Gastrocnemius medialis (tissue), 4 donors: ENCODE measurements around the gene ITGB7. TPM values are rescaled to one million over a fixed set of nuclear protein-coding genes. Genes with fewer than 3 reads are reported as not detected.

ENCODE experiments used
- ATAC-seq, 2 donors: fragments of 150-250 bp; one replicate each; pipeline ENCODE4 v1.9.1; 2016
- DNase-seq, 2 donors: peaks; one replicate each; pipeline ENCODE4 v3.0.0-alpha.2; 2019
- H3K27ac ChIP-seq, 4 donors: fragments of 200-600 bp; sonication (generic); 1 replicate in 1 of 4; 2 replicates in 3 of 4; pipeline ENCODE4 v1.5.1; 2016 to 2018; ENCODE audit warnings: mild to moderate bottlenecking in 2 of 4, moderate library complexity in 1 of 4
- H3K27me3 ChIP-seq, 3 donors: fragments of 200-600 bp; sonication (generic) in 2 of 3; 1 replicate in 1 of 3; 2 replicates in 2 of 3; pipeline versions ENCODE4 v1.5.1 to v1.6.0; 2016 to 2019; ENCODE audit warnings: mild to moderate bottlenecking in 1 of 3, moderate library complexity in 1 of 3
- H3K36me3 ChIP-seq, 2 donors: fragments of 200-600 bp; sonication (generic) in 1 of 2; one replicate each; pipeline ENCODE4 v1.5.1; 2017 to 2018
- H3K4me1 ChIP-seq, 2 donors: fragments of 200-600 bp; sonication (generic) in 1 of 2; one replicate each; pipeline ENCODE4 v1.5.1; 2016 to 2017; ENCODE audit warnings: mild to moderate bottlenecking in 2 of 2
- H3K4me3 ChIP-seq, 4 donors: fragments of 200-600 bp; sonication (generic) in 3 of 4; 1 replicate in 1 of 4; 2 replicates in 3 of 4; pipeline ENCODE4 v1.5.1; 2016 to 2019; ENCODE audit warnings: mild to moderate bottlenecking in 2 of 4
- H3K9me3 ChIP-seq, 3 donors: fragments of 200-600 bp; sonication (generic) in 2 of 3; 1 replicate in 1 of 3; 2 replicates in 2 of 3; pipeline ENCODE4 v1.5.1; 2016 to 2019
- POLR2A ChIP-seq, 2 donors: fragments of 450-650 bp; IDR thresholded peaks; one replicate each; pipeline ENCODE4 v1.6.1; 2017; ENCODE audit warnings: antibody characterized with exemption in 2 of 2, mild to moderate bottlenecking in 2 of 2, moderate library complexity in 2 of 2
- in situ Hi-C, 4 donors: fragments of 200-750 bp; cut with MboI; loops; one replicate each; pipeline versions ENCODE4 v1.15.0 to v1.8.0; 2017; ENCODE audit warnings: low sequenced_read_pairs in 4 of 4
- intact Hi-C: fragments of 100-400 bp; cut with DNase I; formaldehyde crosslinking; loops from one replicate; pipeline ENCODE4 v1.15.1; 2023; ENCODE audit warnings: low total_unique reads
- total RNA-seq, 4 donors: library from RNA; depleted of rRNA; stranded (reverse); fragments of >200 nt; gene quantifications; one replicate each; pipeline versions ENCODE4 v1.1.0 to v1.2.3, GENCODE V29; 2016
- TF ChIP-seq, protein P1 (sequence below), 5 experiments: fragments of 450-650 bp in 3 of 5; fragments of 200-600 bp in 2 of 5; sonication (generic) in 2 of 5; IDR thresholded peaks in 4 of 5; conservative IDR thresholded peaks in 1 of 5; 1 replicate in 4 of 5; 2 replicates in 1 of 5; pipeline ENCODE4 v1.5.1; 2016 to 2019; ENCODE audit warnings: antibody characterized with exemption in 5 of 5, mild to moderate bottlenecking in 3 of 5, moderate library complexity in 3 of 5

ITGB7 gene
- total RNA-seq, 4 donors from 2014 or later = 0.73 to 0.81 TPM; not detected in 2

DNA sequence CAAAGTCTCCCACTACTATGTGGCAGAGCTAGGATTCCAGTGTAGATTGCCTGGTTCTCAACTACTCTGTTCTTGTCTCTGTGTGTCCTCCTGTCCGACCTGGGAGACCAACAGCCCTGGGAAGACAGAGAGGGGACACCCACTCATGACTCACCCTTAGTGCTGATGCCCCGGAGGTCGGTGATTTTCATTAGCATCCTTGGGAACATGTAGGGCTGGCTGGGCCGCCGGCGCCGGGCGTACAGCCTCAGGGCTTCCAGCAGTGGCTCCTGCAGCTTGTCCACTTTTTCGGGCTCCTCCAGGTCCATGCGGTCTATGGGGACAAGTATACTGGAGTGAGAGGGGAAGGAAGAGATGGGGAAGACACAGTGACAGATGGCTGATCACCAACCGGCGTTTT lies 5.9 kb upstream of the ITGB7 start:
- H3K27me3 ChIP-seq = no peaks in the 10 kb centered on the region
- H3K27ac ChIP-seq = no peak overlapping the region
- intact Hi-C loops = loop anchor here (1.0 to 2.0 kb wide), 6 partner anchors 38 to 132 kb away; partner anchors contain the start of genes AAAS, ESPL1 and PFDN5
- H3K4me1 ChIP-seq = peaks cover 28 to 41% of the 10 kb centered on the region in 2 donors
- H3K36me3 ChIP-seq = peaks cover 0 to 11% of the 10 kb centered on the region in 2 donors
- ATAC-seq (no peak), DNase-seq (no peak)
- no peaks in the 10 kb centered on the region for H3K9me3 ChIP-seq
- H3K4me3 ChIP-seq = no peak overlapping the region
- TF ChIP-seq, protein P1, sequence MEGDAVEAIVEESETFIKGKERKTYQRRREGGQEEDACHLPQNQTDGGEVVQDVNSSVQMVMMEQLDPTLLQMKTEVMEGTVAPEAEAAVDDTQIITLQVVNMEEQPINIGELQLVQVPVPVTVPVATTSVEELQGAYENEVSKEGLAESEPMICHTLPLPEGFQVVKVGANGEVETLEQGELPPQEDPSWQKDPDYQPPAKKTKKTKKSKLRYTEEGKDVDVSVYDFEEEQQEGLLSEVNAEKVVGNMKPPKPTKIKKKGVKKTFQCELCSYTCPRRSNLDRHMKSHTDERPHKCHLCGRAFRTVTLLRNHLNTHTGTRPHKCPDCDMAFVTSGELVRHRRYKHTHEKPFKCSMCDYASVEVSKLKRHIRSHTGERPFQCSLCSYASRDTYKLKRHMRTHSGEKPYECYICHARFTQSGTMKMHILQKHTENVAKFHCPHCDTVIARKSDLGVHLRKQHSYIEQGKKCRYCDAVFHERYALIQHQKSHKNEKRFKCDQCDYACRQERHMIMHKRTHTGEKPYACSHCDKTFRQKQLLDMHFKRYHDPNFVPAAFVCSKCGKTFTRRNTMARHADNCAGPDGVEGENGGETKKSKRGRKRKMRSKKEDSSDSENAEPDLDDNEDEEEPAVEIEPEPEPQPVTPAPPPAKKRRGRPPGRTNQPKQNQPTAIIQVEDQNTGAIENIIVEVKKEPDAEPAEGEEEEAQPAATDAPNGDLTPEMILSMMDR (IDR thresholded peaks at IDR 0.05 in 4 of 5, conservative IDR thresholded peaks at IDR 0.05 in 1 of 5) = no peak
- no peak for TF ChIP-seq POLR2A (IDR thresholded peaks at IDR 0.05)
- in situ Hi-C loops = loop anchor here (5.0 to 10.0 kb wide), 4 partner anchors 69 to 132 kb away; no protein-coding TSS in a partner anchor

DNA sequence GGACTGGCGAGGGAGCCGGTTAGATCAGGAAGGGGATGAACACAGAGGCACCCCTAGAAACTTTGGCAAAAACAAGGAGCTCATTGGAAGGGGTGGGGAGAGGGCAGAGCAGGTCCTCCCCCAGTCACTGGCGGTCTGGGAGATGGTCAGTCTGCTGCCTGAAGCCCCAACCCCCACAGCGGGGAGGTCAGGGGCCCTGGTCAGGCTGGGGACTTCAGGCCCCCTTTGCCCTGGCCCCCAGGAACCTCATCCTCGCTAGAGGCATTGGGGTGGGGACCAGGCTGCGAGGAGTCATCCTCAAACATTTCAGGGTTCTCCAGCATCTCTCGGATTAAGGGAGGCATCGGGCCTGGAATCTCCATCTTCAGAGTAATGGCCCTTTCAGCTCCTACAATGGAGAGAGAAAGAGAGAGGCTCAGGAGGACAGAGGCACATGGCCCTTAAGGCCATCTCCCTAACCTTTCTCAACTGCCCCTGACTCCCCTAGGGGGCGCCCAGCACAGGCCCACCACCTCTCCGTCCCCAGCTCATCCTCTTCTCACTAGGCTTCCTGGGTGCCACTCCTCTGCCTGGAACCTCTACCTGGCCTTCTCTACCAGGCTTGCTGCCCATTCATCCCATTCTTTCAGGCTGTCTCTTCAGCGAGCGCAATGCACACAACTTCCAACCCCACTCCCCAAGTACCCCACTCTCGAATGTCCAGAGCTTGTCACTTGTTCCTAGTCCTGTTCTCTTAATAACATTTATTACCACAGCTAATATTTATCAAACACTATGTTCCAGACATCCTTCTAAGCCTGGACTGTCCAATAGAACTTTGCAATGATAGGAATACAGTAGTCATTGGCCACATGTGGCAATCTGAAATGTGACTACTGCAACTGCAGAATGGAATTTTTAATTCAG lies 4.7 kb upstream of the ITGB7 start:
- peaks cover 16 to 29% of the 10 kb centered on the region in 2 donors for H3K4me1 ChIP-seq
- no peaks in the 10 kb centered on the region for H3K9me3 ChIP-seq
- TF ChIP-seq POLR2A (IDR thresholded peaks at IDR 0.05) = no peak
- TF ChIP-seq, protein P1 (IDR thresholded peaks at IDR 0.05 in 4 of 5, conservative IDR thresholded peaks at IDR 0.05 in 1 of 5) = no peak
- H3K36me3 ChIP-seq = peaks cover 0 to 11% of the 10 kb centered on the region in 2 donors
- DNase-seq (no peak), ATAC-seq (no peak)
- in situ Hi-C loops = loop anchor here (5.0 to 10.0 kb wide), 4 partner anchors 71 to 133 kb away; no protein-coding TSS in a partner anchor
- no peak overlapping the region for H3K27ac ChIP-seq
- intact Hi-C loops = loop anchor here (2.0 kb wide), 2 partner anchors 83 to 133 kb away; partner anchors contain the start of gene PFDN5
- no peaks in the 10 kb centered on the region for H3K27me3 ChIP-seq
- no peak overlapping the region for H3K4me3 ChIP-seq

DNA sequence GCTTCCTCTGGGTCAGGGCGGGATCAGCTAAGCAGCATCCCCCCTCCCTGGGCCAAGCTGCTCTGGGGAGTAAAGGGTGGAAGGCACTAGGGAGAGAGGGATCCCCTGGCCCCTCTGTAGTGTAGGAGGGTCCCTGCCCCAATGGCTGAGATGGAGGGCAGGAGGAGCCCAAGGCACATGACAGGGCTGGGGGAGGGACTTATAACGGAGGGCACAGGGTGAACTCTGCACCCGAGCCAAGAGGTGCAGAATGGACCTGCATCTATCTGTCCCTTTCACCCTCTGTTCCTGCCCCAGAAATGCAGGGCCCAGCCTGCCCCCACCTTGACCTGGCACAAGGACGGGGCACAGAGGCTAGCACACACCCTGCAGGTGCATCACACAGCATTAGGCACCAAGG lies 3.8 kb upstream of the ITGB7 start:
- Histone ChIP-seq H3K4me3 (no peak overlapping the region), H3K27me3 (no peaks in the 10 kb centered on the region), H3K27ac (no peak overlapping the region), H3K4me1 (peaks cover 11 to 20% of the 10 kb centered on the region in 2 donors), H3K9me3 (no peaks in the 10 kb centered on the region), H3K36me3 (peaks cover 0 to 11% of the 10 kb centered on the region in 2 donors)
- intact Hi-C loops = no loop called here
- in situ Hi-C loops = loop anchor here (5.0 to 10.0 kb wide), 4 partner anchors 71 to 134 kb away; no protein-coding TSS in a partner anchor
- TF ChIP-seq POLR2A (IDR thresholded peaks at IDR 0.05) = no peak
- TF ChIP-seq, protein P1 (IDR thresholded peaks at IDR 0.05 in 4 of 5, conservative IDR thresholded peaks at IDR 0.05 in 1 of 5) = no peak
- DNase-seq (no peak), ATAC-seq (no peak)

DNA sequence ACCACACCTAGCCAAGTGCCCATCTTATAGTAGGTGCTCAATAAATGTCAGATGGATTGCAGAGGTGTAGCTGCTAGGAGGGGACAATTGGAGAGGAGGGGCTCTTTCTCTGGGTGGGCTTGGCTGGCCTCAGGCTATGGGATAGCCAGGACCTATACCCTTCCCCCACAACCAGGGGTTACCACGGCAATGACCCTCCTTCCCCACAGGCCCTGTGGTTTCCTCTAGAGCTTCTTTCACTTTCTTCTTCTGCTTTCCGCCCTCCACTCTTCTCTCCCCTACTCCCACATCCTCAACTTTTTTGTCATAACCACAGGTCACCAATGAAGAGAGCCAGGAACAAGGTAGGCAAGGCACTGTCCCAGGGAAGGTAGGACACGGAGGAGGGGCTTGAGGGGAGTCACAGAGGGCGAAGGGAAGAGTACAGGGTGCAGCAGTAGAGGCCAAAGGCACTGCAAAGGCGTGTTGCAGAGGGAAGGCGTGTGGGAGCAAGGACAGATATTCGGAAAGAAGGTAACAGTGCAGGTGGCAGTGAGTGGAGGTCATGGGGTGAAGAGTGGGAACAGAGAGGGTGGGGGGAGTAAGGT lies 1.9 kb upstream of the ITGB7 start:
- TF ChIP-seq, protein P1 (IDR thresholded peaks at IDR 0.05 in 4 of 5, conservative IDR thresholded peaks at IDR 0.05 in 1 of 5) = no peak
- no peak for TF ChIP-seq POLR2A (IDR thresholded peaks at IDR 0.05)
- DNase-seq (no peak), ATAC-seq (no peak)
- H3K4me1 ChIP-seq = peaks cover 4% of the 10 kb centered on the region in 2 donors
- no peaks in the 10 kb centered on the region for H3K9me3 ChIP-seq
- peaks cover 0 to 11% of the 10 kb centered on the region in 2 donors for H3K36me3 ChIP-seq
- H3K4me3 ChIP-seq = no peak overlapping the region
- H3K27ac ChIP-seq = no peak overlapping the region
- H3K27me3 ChIP-seq = no peaks in the 10 kb centered on the region
- in situ Hi-C loops (no loop called here), intact Hi-C loops (no loop called here)
